H4 (cell line): ENCODE measurements around the gene YJEFN3. TPM values are rescaled to one million over a fixed set of nuclear protein-coding genes. Genes with fewer than 3 reads are reported as not detected.

Experiments used
- DNase-seq: peaks from one replicate; pipeline ENCODE4 v3.0.0-alpha.2; 2015; ENCODE audit warnings: low spot score
- total RNA-seq: library from RNA; depleted of rRNA; stranded (reverse); fragments of >200 nt; shearing (Covaris generic); gene quantifications from 2 replicates; pipeline ENCODE4 v1.2.3, GENCODE V29; 2014; rRNA removed

Gene YJEFN3
- total RNA-seq, 1 experiment from 2014 or later = 0.10 TPM

- no peak for DNase-seq
Observed at GRCh38 chr19:19582471-19582870, 53.8 kb downstream of the YJEFN3 start.

DNA sequence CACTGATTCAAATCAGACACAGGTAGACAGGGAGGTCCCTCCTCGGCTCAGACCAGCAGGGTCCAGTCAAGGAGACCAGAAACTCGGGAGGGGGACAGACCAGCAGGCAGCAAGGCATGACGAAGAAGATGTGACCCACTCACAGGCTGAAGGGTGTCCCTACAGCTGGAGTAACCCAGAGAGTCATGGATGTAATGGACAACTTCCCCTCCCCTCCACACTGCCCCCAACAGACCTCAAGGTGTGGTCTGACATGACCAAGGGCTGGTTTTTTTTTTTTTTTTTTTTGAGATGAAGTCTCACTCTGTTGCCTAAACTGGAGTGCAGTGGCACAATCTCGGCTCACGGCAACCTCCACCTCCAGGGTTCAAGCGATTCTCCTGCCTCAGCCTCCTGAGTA, 55.6 kb downstream of the YJEFN3 start:
- no peak for DNase-seq

Other genes with a start within 250 kb of the YJEFN3 start
- gene SUGP1, start 208.4 kb upstream of the YJEFN3 start, total RNA-seq = 26.1 and 28.8 TPM in 2 replicates
- 12.8 and 16.1 TPM in 2 replicates for gene MAU2, start 208.1 kb upstream of the YJEFN3 start, total RNA-seq
- 10.9 and 30.5 TPM in 2 replicates for gene GATAD2A, start 123.2 kb upstream of the YJEFN3 start, total RNA-seq
- gene TSSK6, start 13.4 kb upstream of the YJEFN3 start, total RNA-seq = 0.54 and 1.3 TPM in 2 replicates
- gene NDUFA13, start 12.7 kb upstream of the YJEFN3 start, total RNA-seq = 76.8 and 89.2 TPM in 2 replicates
- 0.08 and 0.23 TPM in 2 replicates for gene CILP2, start 9.4 kb downstream of the YJEFN3 start, total RNA-seq
- gene PBX4, start 89.8 kb downstream of the YJEFN3 start, total RNA-seq = 0.10 TPM in 1 of 2 replicates, not detected in the other
- gene LPAR2, start 99.3 kb downstream of the YJEFN3 start, total RNA-seq = 0.16 and 0.72 TPM in 2 replicates
- 4.0 and 4.4 TPM in 2 replicates for gene GMIP, start 114.7 kb downstream of the YJEFN3 start, total RNA-seq
- 39.6 and 49.4 TPM in 2 replicates for gene ATP13A1, start 134.8 kb downstream of the YJEFN3 start, total RNA-seq
- gene ZNF101, start 139.9 kb downstream of the YJEFN3 start, total RNA-seq = 10.3 and 14.4 TPM in 2 replicates
- gene ZNF14, start 204.2 kb downstream of the YJEFN3 start, total RNA-seq = 3.0 and 3.2 TPM in 2 replicates